ENCODE data around the gene TTBK2. TPM values are rescaled to one million over a fixed set of nuclear protein-coding genes. Genes with fewer than 3 reads are reported as not detected.
"Not testable (repeated sequence)": the region's sequence is repeated elsewhere in the genome, so short reads cannot be mapped to it uniquely, and the experiment has no call there.

The TTBK2 gene
- 4.2 and 6.5 TPM in 2 replicates for total RNA-seq (2014; rRNA removed; shearing (Covaris generic))

DNA sequence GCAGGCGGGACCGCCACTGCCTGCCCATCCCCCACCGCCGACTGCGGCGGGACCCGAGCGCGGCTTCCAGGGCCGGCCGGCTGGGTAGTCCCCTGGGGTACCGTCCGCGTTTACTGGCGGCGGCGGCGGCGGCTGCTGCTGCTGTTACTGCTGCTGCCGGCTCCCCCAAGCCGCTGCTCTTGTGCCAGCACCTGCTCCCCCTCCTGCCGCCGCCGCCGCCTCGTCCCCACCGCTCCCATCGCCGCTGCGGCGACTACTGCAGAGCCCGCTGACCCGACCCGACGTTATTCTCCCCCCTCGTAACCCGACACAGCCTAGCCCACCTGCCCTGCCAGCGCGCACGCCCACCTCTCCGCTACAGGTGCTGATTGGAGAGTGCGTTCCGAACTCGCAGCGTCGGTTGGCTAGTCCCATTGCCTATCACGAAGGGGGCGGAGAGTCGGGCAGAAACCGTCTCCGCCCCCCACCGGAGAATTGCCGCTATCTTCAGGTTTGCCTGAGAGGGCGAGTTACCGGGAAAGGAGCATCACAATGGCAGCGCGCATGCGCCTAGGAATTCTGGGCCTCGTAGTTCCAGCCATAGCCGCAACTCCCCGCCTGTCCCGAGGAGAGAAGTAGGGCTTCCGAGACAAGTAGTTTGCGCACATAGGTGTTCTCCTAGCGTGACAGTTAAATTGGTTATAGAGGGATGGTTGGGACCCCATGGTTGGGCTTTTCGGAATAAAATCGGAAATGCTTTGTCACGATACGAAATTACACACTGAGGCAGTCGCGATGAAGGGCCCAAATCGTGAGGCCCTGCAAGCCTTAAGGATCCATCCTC, at the start of gene TTBK2:
Gene TTBK2 (minus strand): TSS at position 260 of the 823 bp plus-strand sequence. CDS start 42,161 bp downstream, outside the sequence.
- H3K4me3 ChIP-seq (ENCODE audit: insufficient read depth, low read depth, low read length), result peak within 1 kb of the TSS; percentile 86
- H3K36me3 ChIP-seq (replicated peaks; ENCODE audit: control insufficient read depth, insufficient read depth, low read length), result no peaks in the 10 kb centered on the region
- DNase-seq, result peak; percentile 94
- peaks cover 7% of the 10 kb centered on the region for H3K27me3 ChIP-seq (ENCODE audit: control insufficient read depth, insufficient read depth, low read length)

DNA sequence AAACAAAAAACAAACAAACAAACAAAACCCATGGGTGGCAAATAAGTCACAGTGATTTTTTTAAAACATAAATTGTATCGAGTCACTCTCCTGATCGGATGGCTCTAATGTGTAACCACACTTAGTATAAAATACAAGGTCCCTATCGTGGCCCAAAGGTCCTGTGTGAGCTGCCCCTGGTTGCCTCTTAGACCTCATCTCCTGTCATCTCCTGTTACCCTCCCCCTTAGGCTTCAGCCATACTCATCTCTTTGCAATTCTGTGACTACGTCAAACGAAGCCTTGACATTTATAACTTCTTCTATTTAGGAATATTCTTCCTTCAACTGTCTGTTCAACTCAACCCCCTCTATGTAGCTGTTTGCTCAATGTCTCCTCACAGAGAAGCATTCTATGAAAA, 43.9 kb upstream of the TTBK2 start:
- DNase-seq, result no peak
- H3K4me3 ChIP-seq (ENCODE audit: insufficient read depth, low read depth, low read length), result no peak overlapping the region
- H3K27me3 ChIP-seq (ENCODE audit: control insufficient read depth, insufficient read depth, low read length), result no peaks in the 10 kb centered on the region
- peaks cover 8% of the 10 kb centered on the region for H3K36me3 ChIP-seq (replicated peaks; ENCODE audit: control insufficient read depth, insufficient read depth, low read length)

DNA sequence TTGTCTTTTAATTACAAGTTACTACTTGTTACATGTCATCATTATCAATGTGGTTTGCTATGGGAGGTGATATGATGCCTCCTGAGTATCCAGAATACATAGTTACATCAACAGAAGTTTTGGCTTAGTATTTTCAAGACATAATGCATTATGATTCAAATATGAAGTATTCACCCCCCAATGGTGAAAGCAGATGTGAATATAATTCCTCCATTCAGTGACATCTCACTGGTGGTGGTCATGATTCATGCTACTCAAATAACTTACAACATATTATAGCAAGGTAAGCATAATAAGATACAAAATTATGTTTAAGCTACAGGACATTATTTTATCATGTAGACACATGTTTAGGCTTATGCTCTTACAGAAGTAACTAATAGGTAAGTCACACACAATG, 34.9 kb upstream of the TTBK2 start:
- DNase-seq, result no peak
- Histone ChIP-seq H3K27me3 (ENCODE audit: control insufficient read depth, insufficient read depth, low read length) (no peaks in the 10 kb centered on the region), H3K36me3 (replicated peaks; ENCODE audit: control insufficient read depth, insufficient read depth, low read length) (peaks cover 9% of the 10 kb centered on the region), H3K4me3 (ENCODE audit: insufficient read depth, low read depth, low read length) (no peak overlapping the region)

DNA sequence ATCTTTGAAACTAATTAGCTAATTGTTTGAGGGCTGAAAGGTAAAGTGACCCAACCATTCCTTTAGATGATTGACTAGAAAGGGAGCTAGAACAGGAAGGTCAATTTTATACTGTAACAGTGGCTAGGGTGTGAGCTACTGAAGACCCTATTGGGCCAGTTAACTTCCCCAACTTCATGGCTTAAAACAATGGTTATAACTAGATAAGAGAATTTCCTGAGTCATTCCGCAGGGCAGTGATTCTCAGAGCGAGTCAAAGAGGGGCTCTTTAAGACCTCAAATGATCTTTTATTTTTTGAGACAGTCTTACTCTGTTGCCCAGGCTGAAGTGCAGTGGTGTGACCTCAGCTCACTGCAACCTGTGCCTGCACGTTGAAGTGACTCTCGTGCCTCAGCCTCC, 33.7 kb upstream of the TTBK2 start:
- DNase-seq, result no peak
- peaks cover 7% of the 10 kb centered on the region for H3K36me3 ChIP-seq (replicated peaks; ENCODE audit: control insufficient read depth, insufficient read depth, low read length)
- H3K27me3 ChIP-seq (ENCODE audit: control insufficient read depth, insufficient read depth, low read length), result no peaks in the 10 kb centered on the region
- no peak overlapping the region for H3K4me3 ChIP-seq (ENCODE audit: insufficient read depth, low read depth, low read length)

DNA sequence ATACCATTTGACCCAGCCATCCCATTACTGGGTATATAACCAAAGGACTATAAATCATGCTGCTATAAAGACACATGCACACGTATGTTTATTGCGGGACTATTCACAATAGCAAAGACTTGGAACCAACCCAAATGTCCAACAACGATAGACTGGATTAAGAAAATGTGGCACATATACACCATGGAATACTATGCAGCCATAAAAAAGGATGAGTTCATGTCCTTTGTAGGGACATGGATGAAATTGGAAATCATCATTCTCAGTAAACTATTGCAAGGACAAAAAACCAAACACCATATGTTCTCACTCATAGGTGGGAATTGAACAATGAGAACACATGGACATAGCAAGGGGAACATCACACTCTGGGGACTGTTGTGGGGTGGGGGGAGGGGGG, 28.3 kb upstream of the TTBK2 start:
- H3K36me3 ChIP-seq (replicated peaks; ENCODE audit: control insufficient read depth, insufficient read depth, low read length); H3K27me3 ChIP-seq (ENCODE audit: control insufficient read depth, insufficient read depth, low read length); DNase-seq; H3K4me3 ChIP-seq (ENCODE audit: insufficient read depth, low read depth, low read length): not testable (repeated sequence)

DNA sequence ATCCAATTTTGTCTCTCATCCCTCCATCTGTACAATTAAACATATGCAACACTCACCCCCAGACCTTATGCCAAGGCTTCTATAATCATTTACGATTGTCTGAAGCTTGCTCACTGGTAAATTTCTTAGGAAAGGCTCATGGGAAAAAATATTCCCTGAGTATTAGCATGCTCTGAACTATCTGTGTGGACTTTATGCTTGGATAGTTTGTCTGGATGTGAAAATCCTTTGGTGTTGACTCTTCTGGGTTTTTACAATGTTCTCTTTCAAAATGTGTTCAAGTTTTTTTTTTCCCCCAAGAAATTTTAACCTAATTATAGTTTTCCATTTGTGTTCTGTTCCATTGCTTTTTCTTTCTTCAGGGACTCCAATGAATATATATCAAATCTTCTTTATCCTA, 19.9 kb upstream of the TTBK2 start:
- Histone ChIP-seq H3K27me3 (ENCODE audit: control insufficient read depth, insufficient read depth, low read length) (no peaks in the 10 kb centered on the region), H3K4me3 (ENCODE audit: insufficient read depth, low read depth, low read length) (no peak overlapping the region), H3K36me3 (replicated peaks; ENCODE audit: control insufficient read depth, insufficient read depth, low read length) (no peaks in the 10 kb centered on the region)
- no peak for DNase-seq

DNA sequence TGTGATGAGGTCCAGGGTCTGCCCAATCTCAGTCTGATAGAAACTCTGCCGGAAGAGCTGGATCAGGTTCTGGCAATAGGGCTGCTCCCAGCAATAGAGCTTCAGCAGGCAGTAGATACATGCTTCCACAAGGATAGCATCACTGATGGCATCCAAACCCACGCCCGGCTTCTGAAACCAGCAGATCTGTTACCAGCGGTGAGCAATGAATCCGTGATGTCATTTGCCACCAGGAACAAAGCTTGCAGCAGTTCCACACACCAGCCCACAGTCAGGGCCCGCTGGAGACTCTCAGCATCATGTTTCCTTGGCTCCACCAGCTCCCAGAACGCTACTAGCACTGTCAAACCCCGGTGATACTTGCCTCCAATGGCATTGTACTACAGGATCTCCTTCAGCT, 19.3 kb upstream of the TTBK2 start:
- no peak for DNase-seq
- Histone ChIP-seq H3K4me3 (ENCODE audit: insufficient read depth, low read depth, low read length) (no peak overlapping the region), H3K36me3 (replicated peaks; ENCODE audit: control insufficient read depth, insufficient read depth, low read length) (no peaks in the 10 kb centered on the region), H3K27me3 (ENCODE audit: control insufficient read depth, insufficient read depth, low read length) (no peaks in the 10 kb centered on the region)

DNA sequence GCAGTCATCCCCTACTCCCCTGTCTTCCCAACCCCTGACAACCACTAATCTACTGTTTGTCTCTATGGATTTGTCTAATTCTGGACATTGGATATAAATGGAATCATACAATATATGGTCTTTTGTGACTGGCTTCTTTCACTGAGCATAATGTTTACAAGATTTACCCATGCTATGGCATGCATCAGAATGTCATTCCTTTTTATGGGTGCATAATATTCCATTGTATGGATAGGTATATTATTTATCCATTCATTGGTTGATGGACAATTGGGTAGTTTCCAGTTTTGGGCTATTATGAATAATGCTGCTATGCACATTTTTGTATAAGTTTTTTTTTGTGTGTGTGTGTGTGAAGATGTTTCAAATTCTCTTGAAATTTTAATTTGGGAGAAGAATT, 16.6 kb upstream of the TTBK2 start:
- Histone ChIP-seq H3K36me3 (replicated peaks; ENCODE audit: control insufficient read depth, insufficient read depth, low read length) (no peaks in the 10 kb centered on the region), H3K27me3 (ENCODE audit: control insufficient read depth, insufficient read depth, low read length) (no peaks in the 10 kb centered on the region), H3K4me3 (ENCODE audit: insufficient read depth, low read depth, low read length) (no peak overlapping the region)
- DNase-seq, result no peak

DNA sequence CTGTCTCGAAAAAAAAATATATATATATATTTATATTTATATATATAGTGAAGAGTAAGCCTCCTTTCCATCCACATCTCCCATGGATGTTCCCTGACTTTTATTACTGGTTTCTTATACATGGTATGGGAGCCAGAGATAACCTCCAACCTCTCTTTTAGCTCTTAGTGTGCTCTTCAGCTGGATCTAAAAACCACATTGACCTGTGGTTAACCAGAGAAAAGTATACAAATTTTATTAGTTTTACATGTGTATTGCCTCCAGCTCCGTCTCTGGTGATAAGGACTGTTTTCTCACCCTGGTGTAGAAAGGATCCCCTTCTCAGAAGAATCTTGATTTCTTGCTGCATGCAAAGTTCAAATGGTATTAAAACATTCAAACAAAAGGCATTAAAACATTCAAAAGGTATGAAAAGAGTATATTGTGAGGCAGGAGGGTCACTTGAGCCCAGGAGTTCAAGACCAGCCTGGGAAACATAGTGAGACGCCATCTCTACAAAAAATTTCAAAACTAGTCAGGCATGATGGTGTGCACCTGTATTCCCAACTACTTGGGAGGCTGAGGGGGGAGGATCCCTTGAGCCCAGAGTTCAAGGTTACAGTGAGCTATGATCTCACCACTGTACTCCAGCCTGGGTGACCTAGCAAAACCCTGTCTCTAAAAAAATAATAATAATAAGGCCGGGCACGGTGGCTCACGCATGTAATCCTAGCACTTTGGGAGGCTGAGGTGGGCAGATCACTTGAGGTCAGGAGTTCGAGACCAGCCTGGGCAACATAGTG, 13.5 kb upstream of the TTBK2 start:
- Histone ChIP-seq H3K36me3 (replicated peaks; ENCODE audit: control insufficient read depth, insufficient read depth, low read length) (no peaks in the 10 kb centered on the region), H3K27me3 (ENCODE audit: control insufficient read depth, insufficient read depth, low read length) (no peaks in the 10 kb centered on the region), H3K4me3 (ENCODE audit: insufficient read depth, low read depth, low read length) (no peak overlapping the region)
- no peak for DNase-seq

DNA sequence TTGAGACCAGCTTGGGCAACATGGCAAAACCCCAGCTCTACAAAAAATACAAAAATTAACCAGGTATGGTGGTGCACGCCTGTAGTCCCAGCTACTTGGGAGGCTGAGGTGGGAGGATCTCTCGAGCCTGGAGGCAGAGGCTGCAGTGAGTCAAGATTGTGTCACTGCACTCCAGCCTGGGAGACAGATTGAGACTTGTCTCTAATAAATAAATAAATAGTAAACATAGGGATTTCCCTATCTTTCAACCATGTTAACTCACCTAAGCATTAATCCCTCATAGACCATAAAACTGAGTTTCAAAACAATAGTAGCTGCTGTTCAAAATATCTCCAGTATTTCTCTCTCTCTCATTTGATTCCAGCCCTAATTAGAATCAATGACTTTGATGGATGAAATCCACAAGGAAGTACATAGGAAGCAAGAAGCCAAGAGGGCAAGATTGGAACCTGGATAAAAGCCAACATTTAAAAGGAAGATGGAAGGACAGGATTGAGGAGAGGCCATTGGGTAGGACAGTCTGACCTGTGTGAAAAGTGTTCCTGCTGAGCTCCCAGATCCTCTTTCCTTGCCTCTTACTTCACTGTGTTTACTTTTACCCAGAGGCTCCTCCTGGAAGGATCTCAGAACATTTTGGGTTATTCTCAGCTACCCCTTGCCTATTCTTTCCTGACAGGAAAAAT, 12.4 kb upstream of the TTBK2 start:
- Histone ChIP-seq H3K36me3 (replicated peaks; ENCODE audit: control insufficient read depth, insufficient read depth, low read length) (no peaks in the 10 kb centered on the region), H3K27me3 (ENCODE audit: control insufficient read depth, insufficient read depth, low read length) (no peaks in the 10 kb centered on the region), H3K4me3 (ENCODE audit: insufficient read depth, low read depth, low read length) (no peak overlapping the region)
- peak; percentile 13 for DNase-seq

DNA sequence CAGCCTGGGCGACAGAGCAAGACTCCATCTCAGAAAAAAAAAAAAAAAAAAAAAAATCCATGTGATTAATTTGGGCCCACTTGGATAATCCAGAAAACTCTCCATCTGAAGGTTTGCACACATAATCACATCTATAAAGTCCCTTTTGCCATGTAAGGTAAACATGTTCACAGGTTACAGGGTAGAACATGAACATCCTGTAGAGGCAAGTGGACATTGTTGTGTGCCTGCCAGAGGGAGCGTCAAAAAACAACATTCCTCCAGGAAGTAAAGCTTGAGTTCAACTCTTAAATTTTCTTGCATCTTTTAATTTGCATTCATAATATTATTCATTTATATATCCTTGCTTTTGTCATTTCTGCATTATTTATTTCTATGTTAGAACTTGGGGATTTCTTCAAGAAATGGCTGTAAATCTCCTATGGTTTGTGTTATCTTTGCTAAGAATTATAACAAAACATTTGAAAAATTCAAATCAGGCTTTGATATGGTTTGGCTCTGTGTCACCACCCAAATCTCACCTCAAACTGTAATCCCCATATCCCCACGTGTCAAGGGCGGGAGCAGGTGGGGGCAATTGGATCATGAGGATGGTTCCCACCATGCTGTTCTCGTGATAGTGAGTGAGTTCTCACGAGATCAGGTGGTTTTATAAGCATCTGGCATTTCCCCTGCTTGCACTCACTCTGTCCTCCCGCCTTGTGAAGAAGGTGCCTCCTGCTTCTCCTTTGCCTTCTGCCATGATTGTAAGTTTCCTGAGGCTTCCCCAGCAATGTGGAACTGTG, 11.3 kb upstream of the TTBK2 start:
- no peak for DNase-seq
- H3K36me3 ChIP-seq (replicated peaks; ENCODE audit: control insufficient read depth, insufficient read depth, low read length), result no peaks in the 10 kb centered on the region

DNA sequence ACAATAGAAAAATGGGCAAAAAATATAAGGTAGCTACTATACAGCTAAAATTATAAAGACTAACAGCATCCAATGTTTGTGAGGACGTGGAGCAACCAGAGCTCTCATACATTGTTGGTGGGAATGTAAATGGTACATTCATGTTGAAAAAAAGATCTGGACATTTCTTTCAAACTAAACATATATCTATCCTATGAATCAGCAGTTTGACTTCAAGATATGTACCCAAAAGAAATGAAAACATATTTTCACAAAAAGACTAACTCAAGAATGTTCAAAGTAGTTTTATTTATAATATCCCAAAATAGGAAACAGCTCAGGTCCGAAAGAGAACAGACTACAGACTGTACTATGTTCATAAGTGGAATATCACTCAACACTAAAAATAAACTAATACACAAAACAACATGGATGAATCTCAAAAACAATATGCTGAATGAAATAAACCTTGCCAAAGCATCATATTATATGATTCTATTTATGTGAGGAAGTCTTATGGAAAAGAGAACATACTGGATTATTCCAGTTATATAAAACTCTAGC, 8.8 kb upstream of the TTBK2 start:
- Histone ChIP-seq H3K27me3 (ENCODE audit: control insufficient read depth, insufficient read depth, low read length) (no peaks in the 10 kb centered on the region), H3K4me3 (ENCODE audit: insufficient read depth, low read depth, low read length) (no peak overlapping the region), H3K36me3 (replicated peaks; ENCODE audit: control insufficient read depth, insufficient read depth, low read length) (no peaks in the 10 kb centered on the region)
- DNase-seq, result no peak

More for the DNA sequence above, 11.3 kb upstream of the TTBK2 start:
- H3K4me3 ChIP-seq (ENCODE audit: insufficient read depth, low read depth, low read length), result no peak overlapping the region
- no peaks in the 10 kb centered on the region for H3K27me3 ChIP-seq (ENCODE audit: control insufficient read depth, insufficient read depth, low read length)

DNA sequence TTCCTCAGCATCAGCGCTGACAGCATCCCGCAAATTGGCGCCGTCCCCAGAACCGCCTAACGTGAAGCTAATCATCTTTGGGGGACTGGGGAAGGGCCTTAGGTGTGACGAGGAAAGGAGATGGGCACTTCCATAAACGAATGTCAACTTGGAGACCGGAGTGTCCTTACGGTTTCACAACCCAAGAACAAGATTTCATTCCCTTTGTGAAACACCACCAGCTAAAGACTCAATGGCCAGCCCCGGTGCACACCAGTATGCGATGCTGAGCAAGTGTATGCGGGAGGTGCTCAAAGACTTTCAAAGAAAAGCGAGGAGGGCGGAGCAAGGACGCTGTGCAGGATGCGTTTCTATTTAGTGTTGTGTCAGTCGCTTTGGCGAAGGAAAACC, 759 bp upstream of the TTBK2 start:
- peak; percentile 27 for DNase-seq
- Histone ChIP-seq H3K36me3 (replicated peaks; ENCODE audit: control insufficient read depth, insufficient read depth, low read length) (no peaks in the 10 kb centered on the region), H3K27me3 (ENCODE audit: control insufficient read depth, insufficient read depth, low read length) (peaks cover 7% of the 10 kb centered on the region), H3K4me3 (ENCODE audit: insufficient read depth, low read depth, low read length) (peak overlapping the region; percentile 42)

Measured in H7 (cell line).